Activated gamma-delta T cell treated with anti-CD3 and anti-CD28 coated beads, Interleukin-2, amount 50 U/mL, for 16 hours (primary cell): ENCODE data around the gene TDRD7.

Experiments used
- DNase-seq: peaks from one replicate; pipeline ENCODE4 v3.0.0-alpha.2; 2020; ENCODE audit warnings: low read depth

The TDRD7 gene

GRCh38 chr9:97411789-97412625, at the start of gene TDRD7:
TSS of gene TDRD7 (plus strand) at chr9:97412096. CDS start at chr9:97428466, 16,370 bp downstream.
- DNase-seq: peak; percentile 87

GRCh38 chr9:97362777-97363545, 48.9 kb upstream of the TDRD7 start:
- no peak for DNase-seq

- no peak for DNase-seq
These were observed 48.1 kb upstream of the TDRD7 start for GRCh38 chr9:97363661-97364299.

- DNase-seq: no peak
These were observed 47.0 kb upstream of the TDRD7 start for GRCh38 chr9:97364769-97365490.

- DNase-seq: no peak
These were observed 46.3 kb upstream of the TDRD7 start for GRCh38 chr9:97365634-97366033.

GRCh38 chr9:97366476-97366875, 45.4 kb upstream of the TDRD7 start:
- no peak for DNase-seq

- DNase-seq: no peak
These were observed 45.0 kb upstream of the TDRD7 start for GRCh38 chr9:97366889-97367288.

- DNase-seq: no peak
These were observed 44.2 kb upstream of the TDRD7 start for GRCh38 chr9:97367729-97368128.

- DNase-seq: no peak
These were observed 42.9 kb upstream of the TDRD7 start for GRCh38 chr9:97368964-97369363.

GRCh38 chr9:97372580-97372979, 39.3 kb upstream of the TDRD7 start:
- no peak for DNase-seq

- no peak for DNase-seq
These were observed 38.6 kb upstream of the TDRD7 start for GRCh38 chr9:97373331-97373730.

- no peak for DNase-seq
These were observed 37.1 kb upstream of the TDRD7 start for GRCh38 chr9:97374811-97375210.

- no peak for DNase-seq
These were observed 35.0 kb upstream of the TDRD7 start for GRCh38 chr9:97376902-97377301.

- DNase-seq: no peak
These were observed 29.7 kb upstream of the TDRD7 start for GRCh38 chr9:97382099-97382718.

GRCh38 chr9:97384406-97385262, 27.3 kb upstream of the TDRD7 start:
- no peak for DNase-seq

- DNase-seq: no peak
These were observed 26.2 kb upstream of the TDRD7 start for GRCh38 chr9:97385626-97386264.

GRCh38 chr9:97386265-97386633, 25.6 kb upstream of the TDRD7 start:
- DNase-seq: no peak

- DNase-seq: peak; percentile 62
These were observed 25.0 kb upstream of the TDRD7 start for GRCh38 chr9:97386733-97387503.

- DNase-seq: no peak
These were observed 24.4 kb upstream of the TDRD7 start for GRCh38 chr9:97387504-97387886.
